Inflammatory macrophage treated with lipopolysaccharide for 1 hour (primary cell): ENCODE results near the gene TRIM41.
"Not testable (repeated sequence)": the region's sequence is repeated elsewhere in the genome, so short reads cannot be mapped to it uniquely, and the experiment has no call there.

Experiments
- DNase-seq, 2 donors: peaks; one replicate each; pipeline ENCODE4 v3.0.0-alpha.2; 2020 to 2022

TRIM41 gene

DNA sequence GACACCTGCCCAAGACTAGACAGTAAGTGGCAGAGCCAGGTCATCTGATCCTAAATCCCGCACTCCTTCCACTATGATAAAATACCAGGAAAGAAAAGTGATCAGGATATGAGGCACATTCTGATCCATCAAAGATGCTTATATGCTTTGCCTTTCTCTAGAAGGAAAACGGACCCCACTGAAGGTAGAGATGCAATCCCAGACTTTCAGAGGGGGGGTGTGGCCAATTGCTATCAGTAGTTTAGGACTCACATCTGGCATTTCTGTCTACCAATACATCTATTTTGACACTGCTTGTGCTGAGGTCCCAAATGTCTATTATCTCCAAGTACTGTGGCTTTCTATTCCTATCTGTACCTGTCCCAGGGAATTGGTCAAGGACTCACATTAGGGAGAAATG is 36.2 kb downstream of the TRIM41 start:
- no peak for DNase-seq

DNA sequence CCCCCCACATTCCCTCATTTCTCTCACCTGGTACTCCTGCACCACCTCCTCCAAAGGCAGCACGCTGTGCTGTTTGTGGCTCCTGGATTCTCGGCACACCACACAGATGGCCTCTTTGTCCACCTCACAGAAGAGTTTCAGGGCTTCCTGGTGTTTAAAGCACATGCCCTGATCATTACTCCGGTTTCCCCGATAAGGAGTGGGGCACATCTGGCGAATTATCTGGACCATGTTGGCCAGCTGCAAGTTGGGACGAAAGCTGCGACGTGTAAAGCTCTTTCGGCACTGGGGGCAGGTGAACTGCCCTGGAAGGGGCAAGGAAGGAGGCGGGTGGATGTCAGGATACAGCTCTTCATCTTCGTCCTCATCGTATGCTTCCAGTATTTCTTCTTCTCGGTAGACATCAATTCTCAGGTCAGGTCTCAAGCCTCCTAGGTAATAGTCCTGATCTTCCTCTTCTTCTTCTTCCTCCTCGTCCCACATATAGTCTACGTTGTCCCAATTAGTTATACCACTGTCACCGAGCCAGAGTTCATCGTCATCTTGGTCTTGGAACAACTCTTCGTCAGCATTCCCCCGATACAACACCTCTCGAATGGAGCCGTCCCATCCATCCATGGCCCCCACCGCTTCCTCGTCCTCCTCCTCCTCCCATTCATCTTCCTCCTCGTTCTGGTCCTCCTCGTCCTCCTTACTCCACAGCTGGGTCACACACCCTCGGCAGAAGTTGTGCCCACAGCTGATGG is 37.1 kb downstream of the TRIM41 start:
- DNase-seq = no peak

DNA sequence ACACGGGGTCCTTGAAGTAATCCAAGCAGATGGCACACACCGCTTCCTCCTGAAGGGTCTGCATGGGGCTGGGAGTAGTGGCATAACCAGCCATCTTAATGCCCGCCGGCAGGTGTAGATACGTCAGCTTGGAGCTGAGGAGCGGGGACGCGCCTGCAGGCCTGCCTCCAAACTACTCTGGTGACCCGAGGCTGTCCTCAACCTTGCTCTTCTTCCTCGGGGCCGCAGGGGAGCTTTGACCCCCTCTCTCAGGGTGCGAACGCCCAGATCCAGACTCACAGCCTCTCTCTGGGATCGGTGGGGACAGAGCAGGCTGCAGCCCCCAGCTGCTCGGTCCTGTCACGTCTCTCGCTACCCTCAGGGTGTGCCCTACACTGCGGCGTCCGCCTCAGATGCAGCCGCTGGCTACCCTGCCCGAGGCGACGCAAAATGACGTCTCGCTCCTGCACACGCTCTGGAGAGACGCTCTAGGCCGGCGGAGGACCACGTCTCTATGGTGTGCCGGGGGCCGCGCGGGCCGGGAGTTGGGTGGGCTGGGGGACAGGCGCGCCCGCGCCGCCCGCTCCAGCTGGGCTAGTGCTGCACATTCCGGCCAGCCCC is 37.7 kb downstream of the TRIM41 start, which contains the start of gene TRIM52:
Gene TRIM52 (minus strand): TSS at position 424 of the 600 bp plus-strand sequence. CDS start 330 bp downstream, at position 94.
- DNase-seq = peak; percentile 85

DNA sequence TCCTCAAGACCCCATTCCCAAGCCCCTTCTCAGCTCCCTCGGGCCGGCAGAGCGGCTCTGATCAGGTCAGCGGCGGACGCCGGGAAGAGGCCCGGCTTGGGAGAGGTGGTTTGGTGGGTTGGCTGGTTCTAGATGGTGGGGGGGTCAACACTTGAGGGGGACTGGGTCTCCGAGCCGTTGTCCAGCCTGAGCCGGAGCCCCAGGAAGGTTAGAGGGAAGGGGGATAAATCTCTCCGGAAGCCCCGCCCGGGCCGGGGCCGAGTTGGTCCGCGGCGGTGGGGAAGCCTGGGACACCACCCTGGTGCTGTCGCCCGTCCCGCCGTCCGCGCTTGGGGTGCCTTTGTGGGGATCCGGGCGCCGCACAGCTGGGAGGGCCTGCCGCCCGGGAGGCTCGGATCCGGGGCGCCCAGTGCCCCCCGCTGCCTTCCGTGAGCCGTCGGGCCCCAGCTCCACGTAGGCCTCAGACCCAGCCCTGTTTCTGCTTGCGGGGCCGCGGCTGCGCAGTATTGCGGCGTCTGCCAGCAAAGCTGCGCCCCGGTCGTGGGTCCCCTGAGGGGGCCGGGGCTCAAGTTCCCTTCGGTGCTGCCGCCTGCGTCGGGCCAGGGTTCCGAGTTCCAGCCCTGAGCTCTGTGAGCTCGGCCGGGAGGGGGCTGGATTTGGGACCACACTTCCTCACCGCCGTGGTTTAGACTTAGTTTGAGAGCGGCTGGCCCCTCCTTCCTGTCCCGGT is 38.4 kb downstream of the TRIM41 start:
- peak; percentile 58 to 62 for DNase-seq

DNA sequence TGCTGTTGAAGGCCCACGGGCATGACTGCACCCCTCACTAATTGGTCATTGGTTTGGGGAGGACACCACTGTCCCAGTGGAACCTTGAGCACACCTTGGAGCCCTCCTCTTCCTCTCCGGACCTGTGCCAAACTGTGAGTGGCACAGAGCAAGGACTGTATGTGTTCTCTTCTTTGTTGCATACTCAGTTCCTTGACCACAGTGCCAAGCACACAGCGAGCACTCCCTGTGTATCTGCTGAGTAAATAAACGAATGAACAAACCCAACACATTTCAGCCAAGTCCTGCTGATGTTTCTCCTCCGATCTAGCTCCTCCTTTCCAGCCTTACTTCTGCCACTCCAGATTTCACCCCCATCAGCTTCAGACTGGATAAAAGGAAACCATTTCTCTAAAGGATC is 40.6 kb downstream of the TRIM41 start:
- DNase-seq = no peak

DNA sequence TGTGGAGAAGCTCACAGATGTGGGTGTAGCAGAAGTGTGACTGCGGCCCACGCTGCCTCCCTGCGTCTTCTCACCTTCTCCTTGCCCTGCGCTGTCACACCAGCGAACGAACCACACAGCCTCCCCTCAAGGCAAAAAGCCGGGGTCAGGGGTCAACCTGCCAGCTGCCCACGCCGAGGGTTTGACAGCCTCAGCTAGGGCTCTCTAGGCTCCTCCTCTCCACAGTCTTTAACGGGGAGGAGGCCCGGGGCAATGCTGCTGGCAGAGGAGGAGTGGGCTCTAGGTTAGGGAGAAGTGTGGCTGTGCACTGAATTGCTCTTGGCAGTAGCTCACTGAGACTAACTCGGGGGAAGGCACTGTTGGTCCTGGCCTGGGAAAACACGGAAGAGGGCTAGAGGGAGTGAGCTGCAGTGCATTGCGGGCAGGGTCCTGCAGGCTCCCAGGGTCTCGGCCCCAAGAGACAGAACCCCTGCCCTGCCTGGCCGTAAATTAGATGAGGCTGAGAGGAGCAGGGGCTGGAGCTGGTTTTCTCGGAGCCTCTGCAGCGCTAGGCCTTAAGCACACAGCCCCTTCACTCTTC is 42.1 kb downstream of the TRIM41 start:
- DNase-seq = no peak

DNA sequence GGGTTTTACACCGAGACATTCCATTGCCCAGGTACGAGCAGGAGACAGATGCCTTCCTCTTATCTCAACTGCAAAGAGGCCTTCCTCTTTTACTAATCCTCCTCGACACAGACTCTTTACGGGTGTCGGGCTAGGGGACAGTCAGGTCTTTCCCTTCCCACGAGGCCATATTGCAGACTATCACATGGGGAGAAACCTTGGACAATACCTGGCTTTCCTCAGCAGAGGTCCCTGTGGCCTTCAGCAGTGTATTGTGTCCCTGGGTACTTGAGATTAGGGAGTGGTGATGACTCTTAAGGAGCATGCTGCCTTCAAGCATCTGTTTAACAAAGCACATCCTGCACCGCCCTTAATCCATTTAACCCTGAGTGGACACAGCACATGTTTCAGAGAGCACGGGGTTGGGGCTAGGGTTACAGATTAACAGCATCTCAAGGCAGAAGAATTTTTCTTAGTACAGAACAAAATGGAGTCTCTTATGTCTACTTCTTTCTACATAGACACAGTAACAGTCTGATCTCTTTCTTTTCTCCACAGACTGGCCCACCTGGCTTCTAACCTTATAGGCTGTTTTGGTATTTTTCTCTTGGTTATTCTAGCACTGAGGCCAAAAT is 44.3 kb downstream of the TRIM41 start:
- DNase-seq = not testable (repeated sequence)

DNA sequence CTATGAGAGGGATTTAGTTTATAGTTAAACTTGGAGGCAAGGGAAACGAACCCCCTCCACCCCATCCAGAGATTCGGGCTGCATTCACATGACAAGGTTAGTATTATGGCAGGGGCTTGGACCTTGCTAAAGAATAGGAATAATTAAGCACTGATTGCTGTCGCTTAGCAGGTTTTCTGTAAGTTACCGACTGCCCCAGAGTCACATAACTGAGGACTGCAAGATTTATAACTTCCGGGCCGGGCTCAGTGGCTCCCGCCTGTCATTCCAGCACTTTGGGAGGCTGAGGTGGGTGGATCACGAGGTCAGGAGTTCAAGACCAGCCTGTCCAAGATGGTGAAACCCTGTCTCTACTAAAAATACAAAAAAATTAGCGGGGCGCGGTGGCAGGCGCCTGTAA is 44.8 kb downstream of the TRIM41 start:
- DNase-seq = not testable (repeated sequence)

DNA sequence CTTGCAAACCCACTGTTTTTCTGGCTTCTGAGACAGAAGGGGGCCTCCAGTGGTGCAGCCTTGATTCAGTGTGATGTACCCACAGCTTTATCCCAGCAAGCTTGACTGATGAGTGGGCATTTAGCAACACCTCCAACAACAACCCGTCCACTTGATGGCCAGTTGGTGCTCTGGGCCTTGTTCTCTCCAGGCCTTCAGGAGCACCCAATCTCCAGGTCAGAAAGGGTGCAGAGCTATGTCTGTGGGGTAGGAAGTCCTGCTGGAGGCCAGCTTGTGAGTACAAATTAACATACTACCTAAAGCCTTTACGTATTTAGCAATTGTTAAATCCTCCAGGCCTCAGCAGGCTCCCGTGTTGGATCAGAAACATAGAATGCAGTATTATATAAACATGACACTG is 48.0 kb downstream of the TRIM41 start:
- no peak for DNase-seq

DNA sequence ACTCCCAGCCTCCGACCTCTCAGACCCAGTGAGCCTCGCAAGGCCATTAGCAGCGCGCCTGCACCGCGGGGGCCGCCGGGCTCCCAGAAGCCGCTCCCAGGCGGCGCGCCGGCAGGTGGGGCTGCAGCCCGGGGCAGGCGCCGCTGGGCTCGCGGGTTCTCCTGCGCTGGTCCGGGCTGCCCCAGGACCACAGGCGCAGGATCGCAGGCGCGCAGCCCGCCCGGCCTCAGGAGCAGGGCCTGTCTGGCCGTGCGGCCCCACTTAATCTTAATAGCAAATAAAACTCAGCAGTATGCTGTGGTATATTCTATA is 50.3 kb downstream of the TRIM41 start:
- peak in 1 of 2 donors; percentile 4 for DNase-seq

DNA sequence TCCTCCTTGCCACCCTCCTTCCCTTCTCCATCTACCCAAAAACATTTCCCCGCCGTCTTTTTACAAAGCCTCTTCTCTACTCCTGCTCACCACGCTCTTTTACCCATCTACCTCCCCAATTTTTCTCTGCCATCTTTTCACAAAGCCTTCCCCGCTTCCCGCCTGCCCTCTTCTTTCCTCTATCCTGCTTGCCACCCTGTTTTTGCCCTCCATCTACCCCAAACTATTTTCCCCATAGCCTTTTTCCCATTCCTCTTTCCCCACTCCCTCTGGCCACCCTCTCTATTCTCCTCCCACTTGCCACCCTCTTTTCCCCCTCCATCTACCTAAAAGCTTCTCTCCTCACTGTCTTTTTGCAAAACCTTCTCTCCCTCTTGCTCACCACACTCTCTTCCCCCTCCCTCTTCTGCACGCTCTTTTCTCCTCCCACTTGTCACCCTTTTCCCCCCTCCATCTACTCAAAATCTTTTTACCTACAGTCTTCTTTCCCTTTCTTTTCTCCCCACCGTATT is 57.2 kb downstream of the TRIM41 start:
- no peak for DNase-seq

DNA sequence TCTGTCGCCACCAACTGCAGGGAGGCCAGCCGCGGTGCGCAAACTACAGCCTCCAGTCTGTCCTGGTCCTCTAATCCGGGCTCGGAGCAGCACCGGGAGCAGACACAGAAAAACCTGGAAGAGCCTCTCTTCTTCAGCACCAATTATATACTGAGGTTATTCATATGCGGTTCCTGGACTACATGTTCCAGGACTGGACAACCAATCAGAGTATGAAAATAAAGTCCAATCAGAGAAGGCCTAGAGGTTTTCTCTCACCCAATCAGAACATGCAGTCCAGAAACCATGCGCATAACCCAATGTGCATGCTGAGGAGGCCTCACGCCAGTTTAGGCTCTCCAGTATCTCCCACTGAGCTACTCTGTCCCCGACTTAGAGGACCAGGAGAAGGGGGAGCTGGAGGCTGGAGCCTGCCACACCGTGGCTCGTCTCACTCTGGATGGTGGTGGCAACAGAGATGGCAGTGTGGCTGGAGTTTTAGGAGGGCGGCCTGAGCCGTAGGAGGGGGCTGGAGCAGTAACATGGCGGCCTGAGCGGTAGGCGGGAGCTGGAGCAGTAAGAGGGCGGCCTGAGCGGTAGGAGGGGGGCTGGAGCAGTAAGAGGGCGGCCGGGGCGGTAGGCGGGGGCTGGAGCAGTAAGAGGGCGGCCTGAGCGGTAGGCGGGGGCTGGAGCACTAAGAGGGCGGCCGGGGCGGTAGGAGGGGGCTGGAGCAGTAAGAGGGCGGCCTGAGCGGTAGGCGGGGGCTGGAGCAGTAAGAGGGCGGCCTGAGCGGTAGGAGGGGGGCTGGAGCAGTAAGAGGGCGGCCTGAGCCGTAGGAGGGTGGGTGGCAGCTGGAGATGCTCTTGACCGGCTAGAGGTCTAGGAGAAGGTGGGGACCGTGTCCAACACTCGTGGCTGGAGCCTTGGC is 58.2 kb downstream of the TRIM41 start:
- DNase-seq = no peak

DNA sequence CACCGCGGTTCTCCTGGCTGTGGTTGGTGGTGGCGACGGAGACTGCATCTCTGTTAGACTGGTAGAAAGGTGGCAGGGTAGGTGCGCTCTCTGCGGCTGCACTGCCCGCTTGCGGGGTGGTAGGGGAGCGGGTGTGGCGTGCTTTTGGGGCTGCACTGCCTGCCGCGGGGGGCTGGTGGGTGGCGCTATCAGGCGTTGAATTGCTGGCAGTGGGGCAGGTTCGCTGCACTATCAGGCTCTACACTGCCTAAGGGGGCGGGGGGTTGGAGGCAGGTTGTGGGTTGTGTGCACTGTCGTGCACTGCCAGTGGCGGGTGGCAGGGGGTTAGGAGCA is 58.9 kb downstream of the TRIM41 start:
- no peak for DNase-seq

DNA sequence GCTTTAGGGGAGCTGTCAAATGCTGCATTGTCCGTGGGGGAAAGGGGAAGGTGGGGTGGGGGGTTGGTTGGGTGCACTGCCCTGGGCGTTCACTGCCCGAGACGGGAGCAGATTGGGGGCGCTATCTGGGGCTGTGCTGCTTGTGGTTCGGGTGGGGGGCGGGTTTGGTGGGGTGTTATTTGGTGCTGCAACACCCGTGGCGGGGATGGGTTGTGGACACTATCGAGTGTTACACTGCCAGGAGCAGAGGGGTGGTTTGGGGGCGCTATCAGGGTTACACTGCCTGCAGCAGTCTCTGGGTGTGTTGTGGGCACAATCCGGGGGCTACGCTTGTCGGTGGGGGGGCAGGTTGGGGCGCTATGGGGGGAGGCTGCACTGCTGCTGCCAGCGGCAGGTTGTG is 59.3 kb downstream of the TRIM41 start:
- DNase-seq = not testable (repeated sequence)

DNA sequence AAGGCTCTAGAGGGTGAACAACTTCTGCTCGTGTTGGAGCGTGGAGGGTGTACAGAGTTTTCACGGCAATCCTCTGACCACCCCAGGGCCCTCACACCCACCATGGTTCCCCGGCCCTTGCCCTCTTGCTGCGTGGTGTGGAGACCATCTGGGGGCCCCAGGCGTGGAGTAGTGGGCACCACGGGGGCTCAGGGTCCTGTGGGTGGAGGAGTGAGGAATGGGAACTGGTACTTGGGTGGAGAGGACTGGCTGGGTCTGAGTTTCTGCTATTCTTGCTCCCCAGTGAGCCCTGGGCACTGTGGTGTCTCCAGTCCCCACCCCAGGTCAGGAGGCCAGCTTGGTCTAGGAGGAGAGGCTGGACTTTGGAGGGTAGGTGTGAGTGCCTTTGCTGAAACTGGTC is 59.8 kb downstream of the TRIM41 start:
- DNase-seq = no peak

DNA sequence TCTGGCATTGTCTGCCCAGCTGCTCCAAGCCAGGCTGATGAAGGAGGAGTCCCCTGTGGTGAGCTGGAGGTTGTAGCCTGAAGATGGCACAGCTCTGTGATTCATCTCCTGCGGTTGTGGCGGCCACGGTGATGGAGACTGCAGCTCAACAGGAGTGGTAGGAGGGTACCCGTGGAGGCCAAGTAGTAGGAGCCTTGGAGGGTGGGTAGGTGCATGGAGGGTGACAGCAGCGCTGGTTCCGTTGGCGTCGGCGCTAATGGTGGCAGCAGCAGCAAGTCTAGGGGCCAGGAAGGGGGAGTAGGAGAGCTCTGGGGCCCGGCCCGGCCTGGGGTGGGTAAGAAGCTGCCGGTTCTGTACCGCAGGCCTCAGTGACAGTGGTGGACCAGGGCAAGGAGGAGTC is 60.3 kb downstream of the TRIM41 start:
- DNase-seq = no peak

DNA sequence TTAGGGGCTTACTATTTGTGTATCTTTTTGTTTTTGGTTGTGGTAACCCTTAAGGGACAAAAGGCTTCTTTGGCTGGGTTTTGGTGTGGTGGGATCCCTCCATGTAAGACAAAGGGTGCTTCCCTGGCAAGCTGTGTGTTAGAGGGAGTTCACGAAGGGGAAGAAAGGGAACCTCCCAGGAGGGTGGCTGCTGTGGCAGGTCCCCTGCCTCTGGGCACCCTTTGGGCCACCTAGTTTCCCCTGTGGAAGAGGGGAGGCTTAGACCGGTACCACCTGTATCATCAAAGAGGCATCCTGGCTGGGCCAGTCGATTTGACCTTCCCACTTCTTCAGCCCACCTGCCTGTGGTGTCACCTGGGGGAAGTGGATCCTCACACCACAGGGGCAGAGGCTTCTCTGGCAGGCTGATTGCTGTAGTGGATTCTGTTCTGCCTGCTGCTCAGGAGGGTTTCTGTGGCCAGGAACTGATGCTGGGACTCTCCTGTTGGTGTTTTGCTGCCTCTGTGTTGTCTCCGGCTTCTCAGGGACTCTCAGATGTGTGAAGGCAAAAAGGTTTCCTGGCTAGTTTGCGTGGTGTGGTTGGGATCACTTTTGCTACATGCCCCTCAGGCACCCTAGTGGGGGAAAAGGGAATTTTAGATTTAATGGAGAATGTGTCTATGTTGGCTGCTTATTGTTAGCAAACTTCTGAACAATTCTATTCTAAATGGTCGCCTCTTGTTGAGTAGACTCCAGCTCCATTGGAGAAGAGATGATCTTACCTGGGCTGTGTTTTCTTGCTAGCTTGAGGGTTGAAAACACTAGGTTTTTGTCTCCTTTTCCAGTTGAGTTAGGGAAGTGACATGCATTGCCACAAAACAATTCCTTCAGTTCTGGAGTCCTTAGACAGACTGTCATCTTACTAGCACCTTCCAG is 61.0 kb downstream of the TRIM41 start:
- DNase-seq = not testable (repeated sequence)
